Measurements from ENCODE around the gene FIGNL1. TPM values are rescaled to one million over a fixed set of nuclear protein-coding genes. Genes with fewer than 3 reads are reported as not detected.

FIGNL1 gene
- total RNA-seq, 1 donor, result 20.3 TPM

DNA sequence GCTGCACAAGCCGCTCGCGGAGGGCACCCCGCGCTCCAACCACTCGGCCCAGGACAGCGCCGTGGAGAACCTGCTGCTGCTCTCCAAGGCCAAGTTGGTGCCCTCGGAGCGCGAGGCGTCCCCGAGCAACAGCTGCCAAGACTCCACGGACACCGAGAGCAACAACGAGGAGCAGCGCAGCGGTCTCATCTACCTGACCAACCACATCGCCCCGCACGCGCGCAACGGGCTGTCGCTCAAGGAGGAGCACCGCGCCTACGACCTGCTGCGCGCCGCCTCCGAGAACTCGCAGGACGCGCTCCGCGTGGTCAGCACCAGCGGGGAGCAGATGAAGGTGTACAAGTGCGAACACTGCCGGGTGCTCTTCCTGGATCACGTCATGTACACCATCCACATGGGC lies 50.0 kb downstream of the FIGNL1 start:
- H3K4me3 ChIP-seq (ENCODE audit: low read depth, low read length), result no peak overlapping the region
- DNase-seq (ENCODE audit: low read depth), result no peak
- no peak for TF ChIP-seq CTCF (IDR thresholded peaks at IDR 0.05; ENCODE audit: insufficient read depth, low read depth, low read length)

GRCh38 chr7:50399635-50400034 lies 50.5 kb downstream of the FIGNL1 start:
- no peak for DNase-seq (ENCODE audit: low read depth)
- no peak for TF ChIP-seq CTCF (IDR thresholded peaks at IDR 0.05; ENCODE audit: insufficient read depth, low read depth, low read length)
- H3K4me3 ChIP-seq (ENCODE audit: low read depth, low read length), result no peak overlapping the region

DNA sequence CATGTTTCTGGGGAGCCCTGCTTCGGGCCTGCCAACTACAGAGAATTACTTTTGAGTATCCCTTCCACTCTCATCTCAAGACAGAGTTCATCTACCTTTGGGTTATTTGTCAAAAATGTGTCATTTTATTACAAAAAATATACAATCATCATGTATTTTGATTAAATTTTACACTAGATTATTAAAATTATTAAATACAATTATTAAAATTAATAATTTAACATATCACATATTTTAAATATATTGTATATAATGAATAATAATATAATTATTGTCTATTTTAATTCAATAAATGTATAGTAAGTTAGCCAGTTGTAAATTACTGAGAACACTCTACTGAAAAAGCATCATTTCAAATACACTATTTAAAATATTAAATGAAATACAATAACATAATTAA lies 50.9 kb downstream of the FIGNL1 start:
- no peak for DNase-seq (ENCODE audit: low read depth)
- TF ChIP-seq CTCF (IDR thresholded peaks at IDR 0.05; ENCODE audit: insufficient read depth, low read depth, low read length), result no peak
- H3K4me3 ChIP-seq (ENCODE audit: low read depth, low read length), result no peak overlapping the region

GRCh38 chr7:50397971-50398324 lies 52.2 kb downstream of the FIGNL1 start:
- TF ChIP-seq CTCF (IDR thresholded peaks at IDR 0.05; ENCODE audit: insufficient read depth, low read depth, low read length), result no peak
- DNase-seq (ENCODE audit: low read depth), result no peak

GRCh38 chr7:50397320-50397970 lies 52.7 kb downstream of the FIGNL1 start:
- TF ChIP-seq CTCF (IDR thresholded peaks at IDR 0.05; ENCODE audit: insufficient read depth, low read depth, low read length), result no peak
- H3K4me3 ChIP-seq (ENCODE audit: low read depth, low read length), result no peak overlapping the region
- no peak for DNase-seq (ENCODE audit: low read depth)

More at GRCh38 chr7:50397971-50398324, 52.2 kb downstream of the FIGNL1 start:
- H3K4me3 ChIP-seq (ENCODE audit: low read depth, low read length), result no peak overlapping the region

DNA sequence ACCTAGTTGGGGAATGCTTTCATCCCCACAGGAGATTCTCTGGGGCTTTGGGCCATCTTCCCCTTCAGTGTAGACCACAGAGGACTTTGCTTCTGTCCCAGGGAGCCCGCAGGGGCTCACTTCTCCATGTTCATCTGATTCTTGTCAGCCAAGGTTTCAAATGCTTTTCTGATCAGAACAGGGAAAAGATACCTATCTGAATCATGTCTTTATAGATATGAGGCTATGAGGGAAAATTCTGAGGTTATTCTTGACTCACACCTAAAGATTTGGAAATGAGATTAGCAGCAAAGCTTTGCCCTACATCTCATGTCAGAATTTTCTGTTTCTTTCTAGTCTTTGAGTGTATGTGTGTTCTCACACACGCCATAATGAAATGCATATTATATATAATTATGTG lies 53.3 kb downstream of the FIGNL1 start:
- no peak for TF ChIP-seq CTCF (IDR thresholded peaks at IDR 0.05; ENCODE audit: insufficient read depth, low read depth, low read length)
- H3K4me3 ChIP-seq (ENCODE audit: low read depth, low read length), result no peak overlapping the region
- DNase-seq (ENCODE audit: low read depth), result no peak

- no peak overlapping the region for H3K4me3 ChIP-seq (ENCODE audit: low read depth, low read length)
- TF ChIP-seq CTCF (IDR thresholded peaks at IDR 0.05; ENCODE audit: insufficient read depth, low read depth, low read length), result no peak
- DNase-seq (ENCODE audit: low read depth), result no peak
Measured at GRCh38 chr7:50394315-50394714, 55.8 kb downstream of the FIGNL1 start.
